Activated CD4-positive, alpha-beta T cell treated with anti-CD3 and anti-CD28 coated beads, Interleukin-2, amount 10 ng/mL, durations not matched to agents 24 days and 14 days (primary cell): ENCODE data around the gene YPEL3. TPM values are rescaled to one million over a fixed set of nuclear protein-coding genes. Genes with fewer than 3 reads are reported as not detected.

ENCODE experiments used
- DNase-seq: peaks from one replicate; pipeline ENCODE4 v3.0.0; 2022
- H3K27ac Mint-ChIP-seq: one replicate; pipeline ENCODE4 v1.8.0; 2022; ENCODE audit warnings: mild to moderate bottlenecking, mixed read lengths
- H3K27me3 Mint-ChIP-seq: one replicate; pipeline ENCODE4 v1.8.0; 2022; ENCODE audit warnings: mixed read lengths
- H3K36me3 Mint-ChIP-seq: one replicate; pipeline ENCODE4 v1.8.0; 2022; ENCODE audit warnings: low read depth, mild to moderate bottlenecking, mixed read lengths
- H3K4me1 Mint-ChIP-seq: one replicate; pipeline ENCODE4 v1.8.0; 2021; ENCODE audit warnings: mixed read lengths
- H3K4me3 Mint-ChIP-seq: one replicate; pipeline ENCODE4 v1.8.0; 2022; ENCODE audit warnings: mild to moderate bottlenecking, moderate library complexity, mixed read lengths
- H3K9me3 Mint-ChIP-seq: one replicate; pipeline ENCODE4 v1.8.0; 2021; ENCODE audit warnings: mixed read lengths
- intact Hi-C: fragments of 100-400 bp; cut with micrococcal nuclease; formaldehyde crosslinking; loops from one replicate; pipeline ENCODE4 v1.15.1; 2023
- total RNA-seq: library from RNA; stranded (reverse); gene quantifications from 2 replicates; pipeline ENCODE4 v1.2.3, GENCODE V29; 2022

The YPEL3 gene, protein sequence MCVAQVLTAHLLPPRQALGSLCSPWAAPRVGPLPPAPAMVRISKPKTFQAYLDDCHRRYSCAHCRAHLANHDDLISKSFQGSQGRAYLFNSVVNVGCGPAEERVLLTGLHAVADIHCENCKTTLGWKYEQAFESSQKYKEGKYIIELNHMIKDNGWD
- 11.8 and 11.9 TPM in 2 replicates for total RNA-seq

DNA sequence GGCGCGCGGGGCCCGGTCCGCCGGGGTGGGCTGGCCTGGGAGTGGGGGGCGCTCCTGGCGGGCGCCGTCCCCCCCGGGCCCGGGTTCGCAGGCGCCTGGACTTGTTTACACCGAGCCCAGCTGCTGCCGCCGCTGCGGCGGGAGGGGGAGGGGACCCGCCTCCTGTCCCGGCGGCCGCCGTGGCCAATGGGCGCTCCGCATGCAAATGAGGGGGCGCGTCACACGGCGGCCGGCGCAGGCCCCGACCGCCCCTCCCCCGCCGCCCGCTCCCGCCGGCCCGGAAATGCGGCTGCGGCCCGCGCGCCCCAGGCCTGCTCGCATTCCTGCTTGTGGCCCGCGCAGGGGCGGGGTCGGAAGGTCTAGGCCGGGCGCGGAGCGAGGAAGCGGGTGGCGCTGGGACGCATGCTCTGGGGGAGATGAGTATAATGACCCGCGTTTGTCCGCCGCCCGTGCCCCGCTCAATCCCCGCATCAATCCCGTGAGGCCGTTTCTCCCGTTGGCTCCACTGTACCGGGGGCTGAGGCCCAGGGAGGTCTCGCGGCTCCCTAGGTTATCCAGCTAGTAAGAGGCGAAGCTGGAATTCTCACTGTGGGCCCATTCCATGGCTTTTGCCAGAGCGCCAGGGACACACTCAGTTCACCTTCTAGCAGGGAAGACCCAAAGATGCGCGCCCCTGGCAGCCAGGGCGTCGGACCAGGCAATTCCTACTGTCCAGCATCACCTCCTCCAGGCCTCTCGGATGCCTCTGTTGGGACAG lies at the start of gene YPEL3:
YPEL3 (minus strand) TSS at position 109 of the 757 bp plus-strand sequence. CDS start 731 bp downstream, outside the sequence.
- no peaks in the 10 kb centered on the region for H3K27me3 Mint-ChIP-seq
- H3K4me3 Mint-ChIP-seq, result peak within 1 kb of the TSS; percentile 91
- intact Hi-C loops, result no loop called here
- H3K9me3 Mint-ChIP-seq, result peaks cover 13% of the 10 kb centered on the region
- H3K27ac Mint-ChIP-seq, result peak within 1 kb of the TSS; percentile 90
- H3K36me3 Mint-ChIP-seq, result peaks cover 31% of the 10 kb centered on the region
- peak; percentile 97 for DNase-seq
- peaks cover 31% of the 10 kb centered on the region for H3K4me1 Mint-ChIP-seq

DNA sequence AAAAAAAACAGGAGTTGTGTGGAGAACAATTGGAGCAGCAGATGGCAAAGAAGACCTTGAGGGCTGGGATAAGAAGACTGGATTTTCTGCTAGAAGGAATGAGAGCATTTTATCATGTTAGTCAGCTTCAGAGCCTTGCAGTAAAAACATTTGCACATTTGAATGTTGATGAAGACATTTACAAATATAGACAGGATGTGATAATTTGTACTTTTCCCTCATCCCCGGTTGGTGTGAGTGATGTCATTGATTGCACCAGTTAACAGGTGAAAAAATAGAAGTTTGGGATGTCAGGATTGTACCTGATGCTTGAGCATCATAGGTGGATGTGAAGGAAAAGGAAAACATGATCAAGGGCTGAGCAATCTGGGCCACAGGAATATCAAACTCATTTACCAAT lies 49.6 kb upstream of the YPEL3 start:
- Mint-ChIP-seq H3K9me3 (no peaks in the 10 kb centered on the region), H3K4me3 (no peak overlapping the region), H3K36me3 (peaks cover 2% of the 10 kb centered on the region), H3K27ac (no peak overlapping the region), H3K4me1 (peaks cover 15% of the 10 kb centered on the region), H3K27me3 (no peaks in the 10 kb centered on the region)
- intact Hi-C loops, result no loop called here
- DNase-seq, result no peak

DNA sequence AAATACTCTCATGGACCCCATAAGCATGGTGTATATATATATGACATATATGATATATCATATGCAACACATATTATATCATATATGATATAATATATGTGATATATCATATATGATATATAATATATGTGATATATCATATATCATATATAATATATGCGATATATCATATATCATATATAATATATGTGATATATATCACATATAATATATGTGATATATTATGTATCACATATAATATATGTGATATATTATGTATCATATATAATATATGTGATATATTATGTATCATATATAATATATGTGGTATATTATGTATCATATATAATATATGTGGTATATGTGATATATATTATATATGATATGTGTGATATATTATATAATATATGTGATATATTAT lies 48.9 kb upstream of the YPEL3 start:
- no peaks in the 10 kb centered on the region for H3K9me3 Mint-ChIP-seq
- intact Hi-C loops, result no loop called here
- peaks cover 2% of the 10 kb centered on the region for H3K36me3 Mint-ChIP-seq
- DNase-seq, result no peak
- H3K27ac Mint-ChIP-seq, result no peak overlapping the region
- no peaks in the 10 kb centered on the region for H3K27me3 Mint-ChIP-seq
- H3K4me3 Mint-ChIP-seq, result no peak overlapping the region
- H3K4me1 Mint-ChIP-seq, result peaks cover 16% of the 10 kb centered on the region

DNA sequence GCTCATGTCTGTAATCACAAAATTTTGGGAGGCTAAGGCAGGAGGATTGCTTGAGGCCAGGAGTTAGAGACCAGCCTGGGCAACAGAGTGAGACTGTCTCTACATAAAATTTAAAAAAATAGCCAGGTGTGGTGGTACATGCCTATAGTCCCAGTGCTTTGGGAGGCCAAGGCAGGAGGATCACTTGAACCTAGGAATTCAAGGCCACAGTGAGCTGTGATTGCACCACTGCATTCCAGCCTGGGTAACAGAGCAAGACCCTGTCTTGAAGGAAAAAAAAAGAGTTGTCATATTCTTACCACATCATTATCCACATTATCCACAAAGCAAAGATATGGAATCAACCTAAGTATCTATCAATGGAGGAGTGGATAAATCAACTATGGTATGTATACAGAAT lies 48.0 kb upstream of the YPEL3 start:
- intact Hi-C loops, result no loop called here
- Mint-ChIP-seq H3K4me1 (peaks cover 22% of the 10 kb centered on the region), H3K27ac (no peak overlapping the region), H3K4me3 (no peak overlapping the region), H3K9me3 (no peaks in the 10 kb centered on the region), H3K36me3 (no peaks in the 10 kb centered on the region), H3K27me3 (no peaks in the 10 kb centered on the region)
- no peak for DNase-seq

DNA sequence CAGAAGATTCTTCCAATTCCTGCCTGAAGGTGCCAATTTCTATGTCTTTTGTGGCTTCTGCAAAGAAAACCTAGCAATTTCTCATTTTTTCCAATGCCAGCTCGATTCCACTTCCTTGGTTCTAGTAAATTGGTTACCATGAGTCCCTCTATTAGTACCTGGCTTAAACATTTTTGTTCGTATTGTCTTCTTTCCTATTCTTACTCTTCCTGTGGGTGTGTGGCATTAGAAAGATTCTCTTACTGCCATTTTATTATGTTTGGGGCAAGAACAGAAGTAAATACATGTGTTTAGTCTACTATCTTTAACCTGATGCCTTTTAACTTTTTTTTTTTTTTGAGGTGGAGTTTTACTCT lies 47.3 kb upstream of the YPEL3 start:
- intact Hi-C loops, result no loop called here
- no peaks in the 10 kb centered on the region for H3K36me3 Mint-ChIP-seq
- peak overlapping the region; percentile 40 for H3K27ac Mint-ChIP-seq
- H3K4me1 Mint-ChIP-seq, result peaks cover 22% of the 10 kb centered on the region
- H3K9me3 Mint-ChIP-seq, result no peaks in the 10 kb centered on the region
- no peaks in the 10 kb centered on the region for H3K27me3 Mint-ChIP-seq
- no peak overlapping the region for H3K4me3 Mint-ChIP-seq
- DNase-seq, result no peak

DNA sequence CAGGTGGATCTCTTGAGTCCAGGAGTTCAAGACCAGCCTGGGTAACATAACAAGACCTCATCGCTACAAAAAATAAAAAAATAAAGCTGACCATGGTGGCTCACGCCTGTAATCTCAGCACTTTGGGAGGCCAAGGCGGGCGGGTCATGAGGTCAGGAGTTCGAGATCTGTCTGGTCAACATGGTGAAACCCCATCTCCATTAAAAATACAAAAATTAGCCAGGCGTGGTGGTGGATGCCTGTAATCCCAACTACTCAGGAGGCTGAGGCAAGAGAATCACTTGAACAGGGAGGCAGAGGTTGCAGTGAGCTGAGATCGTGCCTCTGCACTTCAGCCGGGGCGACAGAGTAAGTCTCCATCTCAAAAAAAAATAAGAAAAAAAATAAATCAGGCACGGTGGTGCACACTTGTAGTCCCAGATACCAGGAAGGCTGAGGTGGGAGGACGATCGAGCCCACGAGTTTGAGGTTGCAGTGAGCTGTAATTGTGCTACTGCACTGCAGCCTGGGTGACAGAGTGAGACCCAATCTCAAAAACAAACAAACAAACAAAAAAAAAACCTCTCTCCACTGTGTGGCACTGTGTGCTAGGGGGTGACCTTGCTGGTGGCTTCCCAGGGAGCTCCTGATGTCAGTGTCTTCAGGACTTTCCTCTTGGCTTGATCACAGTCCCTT lies 46.8 kb upstream of the YPEL3 start:
- intact Hi-C loops, result no loop called here
- H3K9me3 Mint-ChIP-seq, result no peaks in the 10 kb centered on the region
- peak overlapping the region; percentile 40 for H3K27ac Mint-ChIP-seq
- peak; percentile 82 for DNase-seq
- peaks cover 22% of the 10 kb centered on the region for H3K4me1 Mint-ChIP-seq
- H3K36me3 Mint-ChIP-seq, result no peaks in the 10 kb centered on the region
- H3K27me3 Mint-ChIP-seq, result no peaks in the 10 kb centered on the region
- no peak overlapping the region for H3K4me3 Mint-ChIP-seq

DNA sequence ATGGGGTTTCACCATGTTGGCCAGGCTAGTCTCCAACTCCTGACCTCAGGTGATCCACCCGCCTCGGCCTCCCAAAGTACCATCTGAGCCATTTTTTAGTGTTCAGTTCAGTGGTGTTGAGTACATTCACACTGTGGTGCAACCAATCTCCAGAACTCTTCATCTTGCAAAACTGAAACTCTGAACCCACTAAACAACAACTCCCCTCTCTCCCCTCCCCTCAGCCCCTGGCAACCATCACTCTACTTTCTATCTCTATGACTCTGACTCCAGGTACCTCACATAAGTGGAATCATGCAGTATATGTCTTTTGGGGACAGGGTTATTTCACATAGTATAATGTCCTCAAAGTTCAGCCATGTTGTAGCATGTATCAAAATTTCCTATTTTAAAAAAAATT lies 45.7 kb upstream of the YPEL3 start:
- DNase-seq, result no peak
- no peaks in the 10 kb centered on the region for H3K27me3 Mint-ChIP-seq
- no peaks in the 10 kb centered on the region for H3K36me3 Mint-ChIP-seq
- H3K4me3 Mint-ChIP-seq, result peak overlapping the region; percentile 19
- intact Hi-C loops, result no loop called here
- H3K27ac Mint-ChIP-seq, result no peak overlapping the region
- H3K9me3 Mint-ChIP-seq, result no peaks in the 10 kb centered on the region
- H3K4me1 Mint-ChIP-seq, result peaks cover 22% of the 10 kb centered on the region

DNA sequence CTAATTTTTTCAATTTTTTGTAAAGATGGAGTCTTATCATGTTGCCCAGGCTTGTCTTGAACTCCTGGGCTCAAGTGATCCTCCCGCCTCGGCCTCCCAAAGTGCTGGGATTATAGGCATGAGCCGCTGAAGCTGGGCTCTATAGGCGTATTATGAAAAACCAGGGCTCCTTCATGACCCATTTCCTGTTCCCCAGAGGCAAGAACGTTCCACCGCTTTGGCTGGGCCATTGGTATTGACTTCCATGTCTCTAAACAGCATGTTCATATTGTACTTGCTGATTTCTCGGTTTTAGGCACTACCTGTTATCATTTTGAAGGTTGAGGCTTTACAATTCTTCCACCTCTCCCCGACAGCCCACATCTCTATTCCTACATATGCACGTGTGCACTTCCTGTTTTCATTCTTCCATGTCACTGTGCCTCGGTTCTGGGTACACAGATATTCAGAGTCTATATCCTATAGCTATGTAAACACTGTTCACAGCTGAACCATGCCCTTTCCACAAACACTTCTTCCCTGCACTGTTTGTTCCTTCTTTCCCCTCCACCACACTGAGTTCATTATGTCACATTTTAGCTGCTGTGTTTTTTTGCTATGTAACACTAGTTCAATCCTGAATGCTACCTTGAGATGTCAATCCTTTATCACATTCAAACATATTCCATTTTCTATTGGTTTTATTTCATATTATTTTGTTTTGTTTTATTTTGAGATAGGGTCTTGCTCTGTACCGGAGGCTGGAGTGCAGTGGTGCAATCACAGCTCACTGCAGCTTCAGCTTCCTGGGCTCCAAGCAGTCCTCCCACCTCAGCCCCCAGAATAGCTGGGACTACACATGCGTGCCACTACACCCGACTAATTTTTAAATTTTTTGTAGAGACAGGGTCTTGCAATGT lies 43.8 kb upstream of the YPEL3 start:
- peak overlapping the region; percentile 90 for H3K27ac Mint-ChIP-seq
- peak; percentile 65 for DNase-seq
- H3K4me3 Mint-ChIP-seq, result peak overlapping the region; percentile 33
- H3K4me1 Mint-ChIP-seq, result peaks cover 19% of the 10 kb centered on the region
- H3K27me3 Mint-ChIP-seq, result no peaks in the 10 kb centered on the region
- no peaks in the 10 kb centered on the region for H3K9me3 Mint-ChIP-seq
- H3K36me3 Mint-ChIP-seq, result peaks cover 2% of the 10 kb centered on the region
- intact Hi-C loops, result no loop called here

DNA sequence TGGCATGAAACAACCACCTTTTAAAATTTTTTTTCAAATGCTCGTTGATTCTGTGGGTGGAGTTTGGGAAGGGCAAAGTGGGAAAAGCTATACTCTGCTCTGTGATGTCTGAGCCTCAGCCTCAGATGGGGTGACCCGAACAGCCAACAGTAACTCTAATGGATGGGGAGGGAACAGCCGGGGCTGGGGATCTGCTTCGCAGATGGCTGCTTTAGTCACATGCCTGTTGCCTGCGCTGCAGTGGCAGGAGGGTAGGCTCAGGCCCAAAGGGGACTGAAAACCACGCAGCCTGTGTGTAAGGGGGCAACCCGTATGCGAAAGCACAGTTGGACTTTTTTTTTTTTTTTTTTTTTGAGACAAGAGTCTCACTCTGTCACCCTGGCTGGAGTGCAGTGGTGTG lies 41.9 kb upstream of the YPEL3 start:
- no peak overlapping the region for H3K4me3 Mint-ChIP-seq
- peaks cover 13% of the 10 kb centered on the region for H3K4me1 Mint-ChIP-seq
- no peak for DNase-seq
- no peaks in the 10 kb centered on the region for H3K9me3 Mint-ChIP-seq
- H3K27me3 Mint-ChIP-seq, result no peaks in the 10 kb centered on the region
- intact Hi-C loops, result no loop called here
- H3K27ac Mint-ChIP-seq, result no peak overlapping the region
- H3K36me3 Mint-ChIP-seq, result peaks cover 2% of the 10 kb centered on the region

DNA sequence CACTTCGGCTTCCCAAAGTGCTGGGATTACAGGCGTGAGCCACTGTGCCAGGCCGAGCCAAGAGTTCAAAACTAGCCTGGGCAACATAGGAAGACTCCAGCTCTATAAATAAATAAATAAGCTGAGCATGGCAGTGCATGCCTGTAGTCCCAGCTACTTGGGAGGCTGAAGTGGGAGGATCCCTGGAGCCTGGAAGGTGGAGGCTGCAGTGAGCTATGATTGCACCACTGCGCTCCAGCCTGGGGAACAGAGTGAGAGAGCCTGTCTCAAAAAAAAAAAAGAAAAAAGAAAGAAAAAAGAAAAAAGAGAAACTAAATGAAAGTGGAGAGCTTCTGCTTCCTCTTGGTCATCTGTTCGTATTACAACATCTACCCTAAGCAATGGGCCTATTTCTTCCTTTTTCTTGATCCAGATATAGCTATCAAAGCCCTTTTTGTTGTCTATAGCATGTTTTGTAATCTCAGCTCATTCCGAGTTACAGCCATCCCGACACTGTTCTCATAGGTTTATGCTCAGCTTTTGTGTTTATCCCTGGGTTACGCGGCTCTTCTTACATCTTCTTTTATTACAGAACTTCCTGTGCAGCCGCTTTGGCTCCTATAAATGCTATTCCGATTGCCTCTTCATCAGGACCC lies 41.1 kb upstream of the YPEL3 start:
- no peak overlapping the region for H3K27ac Mint-ChIP-seq
- DNase-seq, result no peak
- H3K9me3 Mint-ChIP-seq, result no peaks in the 10 kb centered on the region
- H3K27me3 Mint-ChIP-seq, result no peaks in the 10 kb centered on the region
- peaks cover 2% of the 10 kb centered on the region for H3K36me3 Mint-ChIP-seq
- H3K4me3 Mint-ChIP-seq, result no peak overlapping the region
- H3K4me1 Mint-ChIP-seq, result peaks cover 11% of the 10 kb centered on the region
- intact Hi-C loops, result no loop called here

DNA sequence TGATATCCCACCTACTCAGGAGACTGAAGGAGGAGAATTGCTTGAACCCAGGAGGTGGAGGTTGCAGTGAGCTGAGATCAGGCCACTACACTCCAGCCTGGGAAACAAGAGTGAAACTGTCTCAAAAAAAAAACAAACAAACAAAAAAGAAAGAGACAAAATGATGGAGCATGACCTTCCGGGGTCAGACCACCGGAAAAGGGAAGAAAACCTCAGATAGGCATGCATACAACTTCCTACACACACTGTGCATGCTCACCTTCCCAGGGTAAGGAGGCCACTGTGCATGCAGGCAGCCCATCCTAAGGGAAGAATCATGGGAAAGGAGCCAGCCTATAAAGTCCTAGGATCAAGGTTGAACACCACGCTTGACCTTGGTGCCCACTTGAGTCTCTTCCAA lies 36.6 kb upstream of the YPEL3 start:
- Mint-ChIP-seq H3K36me3 (peaks cover 3% of the 10 kb centered on the region), H3K4me3 (no peak overlapping the region), H3K27me3 (no peaks in the 10 kb centered on the region), H3K9me3 (no peaks in the 10 kb centered on the region), H3K27ac (no peak overlapping the region), H3K4me1 (peaks cover 4% of the 10 kb centered on the region)
- intact Hi-C loops, result no loop called here
- no peak for DNase-seq

DNA sequence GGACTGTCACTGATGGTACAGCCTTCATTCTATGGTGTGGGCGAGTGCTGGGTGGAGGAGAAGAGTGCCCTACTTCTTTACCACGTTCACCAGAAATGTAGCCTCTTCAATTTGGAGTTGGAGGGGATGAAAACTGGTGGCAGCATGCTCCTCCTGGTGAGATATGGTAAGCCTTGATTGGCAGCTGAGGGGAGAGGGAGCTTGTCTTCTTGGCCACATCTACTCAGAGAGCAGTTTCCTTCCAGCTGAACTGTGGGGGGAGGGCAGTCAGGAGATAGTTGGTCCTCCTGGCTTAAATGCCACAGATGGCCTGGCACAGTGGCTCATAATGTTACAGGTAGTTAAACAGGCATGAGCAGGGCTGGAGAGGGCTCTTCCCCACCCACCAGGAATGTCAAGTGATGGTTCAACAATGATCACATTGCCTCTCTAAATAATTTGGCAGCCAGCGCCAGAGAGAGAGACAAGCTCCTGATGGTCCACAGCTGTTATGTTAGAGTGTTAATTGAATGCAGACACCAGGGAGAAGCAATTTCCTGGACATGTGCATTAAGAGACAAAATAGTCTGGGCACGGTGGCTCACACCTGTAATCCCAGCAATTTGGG lies 36.0 kb upstream of the YPEL3 start:
- intact Hi-C loops, result no loop called here
- H3K27ac Mint-ChIP-seq, result peak overlapping the region; percentile 51
- peaks cover 3% of the 10 kb centered on the region for H3K36me3 Mint-ChIP-seq
- no peaks in the 10 kb centered on the region for H3K9me3 Mint-ChIP-seq
- no peak overlapping the region for H3K4me3 Mint-ChIP-seq
- H3K27me3 Mint-ChIP-seq, result no peaks in the 10 kb centered on the region
- H3K4me1 Mint-ChIP-seq, result peaks cover 4% of the 10 kb centered on the region
- DNase-seq, result no peak

DNA sequence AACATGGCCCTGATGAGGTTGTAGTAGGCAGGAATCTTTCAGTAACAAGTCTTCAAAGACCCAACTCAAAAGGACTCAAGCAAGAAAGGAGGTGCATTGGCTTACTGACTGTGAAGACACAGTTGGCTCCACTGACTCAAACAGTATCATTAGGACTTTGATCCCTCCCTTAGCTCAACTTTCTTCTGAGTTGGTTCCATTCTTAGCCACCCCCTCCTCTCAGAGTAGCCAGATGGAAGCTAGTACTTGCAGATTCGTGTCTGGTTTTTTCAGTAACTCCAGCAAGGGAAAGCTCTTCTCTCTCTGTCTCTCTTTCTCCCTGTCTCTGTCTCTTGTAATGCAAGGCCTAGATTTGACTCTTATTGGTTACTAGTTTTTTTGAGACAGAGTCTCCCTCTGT lies 32.0 kb upstream of the YPEL3 start:
- H3K27me3 Mint-ChIP-seq, result no peaks in the 10 kb centered on the region
- no peak overlapping the region for H3K4me3 Mint-ChIP-seq
- no peak overlapping the region for H3K27ac Mint-ChIP-seq
- intact Hi-C loops, result no loop called here
- no peaks in the 10 kb centered on the region for H3K9me3 Mint-ChIP-seq
- no peak for DNase-seq
- H3K36me3 Mint-ChIP-seq, result peaks cover 1% of the 10 kb centered on the region
- peaks cover 9% of the 10 kb centered on the region for H3K4me1 Mint-ChIP-seq
